ENCODE results near the gene TYRO3. TPM values are rescaled to one million over a fixed set of nuclear protein-coding genes. Genes with fewer than 3 reads are reported as not detected.
A peak's percentile ranks its signal among the peaks of the same experiment; 100 is the strongest.

Gene TYRO3
- total RNA-seq, 3 donors from 2014 or later = 2.2 to 2.9 (median 2.3) TPM

- DNase-seq (no peak), ATAC-seq (no peak)
- H3K36me3 Mint-ChIP-seq (ENCODE audit: insufficient read depth) = no peaks in the 10 kb centered on the region
- H3K4me3 Mint-ChIP-seq = no peak overlapping the region
- no peaks in the 10 kb centered on the region for H3K9me3 Mint-ChIP-seq
- H3K27me3 Mint-ChIP-seq (ENCODE audit: low read depth) = peaks cover 4% of the 10 kb centered on the region
- no peaks in the 10 kb centered on the region for H3K4me1 Mint-ChIP-seq (ENCODE audit: low read depth)
These were observed 36.1 kb downstream of the TYRO3 start for GRCh38 chr15:41594801-41595746.

GRCh38 chr15:41596972-41597371, 38.0 kb downstream of the TYRO3 start:
- Mint-ChIP-seq H3K4me1 (ENCODE audit: low read depth) (no peaks in the 10 kb centered on the region), H3K4me3 (no peak overlapping the region), H3K36me3 (ENCODE audit: insufficient read depth) (no peaks in the 10 kb centered on the region), H3K27me3 (ENCODE audit: low read depth) (peaks cover 1% of the 10 kb centered on the region), H3K9me3 (no peaks in the 10 kb centered on the region)
- ATAC-seq = no peak
- DNase-seq = no peak

- no peaks in the 10 kb centered on the region for H3K9me3 Mint-ChIP-seq
- DNase-seq = no peak
- H3K36me3 Mint-ChIP-seq (ENCODE audit: insufficient read depth) = no peaks in the 10 kb centered on the region
- no peak for ATAC-seq
- H3K4me3 Mint-ChIP-seq = no peak overlapping the region
- no peaks in the 10 kb centered on the region for H3K4me1 Mint-ChIP-seq (ENCODE audit: low read depth)
- H3K27me3 Mint-ChIP-seq (ENCODE audit: low read depth) = peaks cover 1% of the 10 kb centered on the region
These were observed 38.8 kb downstream of the TYRO3 start for GRCh38 chr15:41597787-41598186.

- Mint-ChIP-seq H3K36me3 (ENCODE audit: insufficient read depth) (no peaks in the 10 kb centered on the region), H3K9me3 (no peaks in the 10 kb centered on the region), H3K27me3 (ENCODE audit: low read depth) (peaks cover 5% of the 10 kb centered on the region), H3K4me1 (ENCODE audit: low read depth) (peaks cover 5% of the 10 kb centered on the region), H3K4me3 (no peak overlapping the region)
- DNase-seq = no peak
- no peak for ATAC-seq
These were observed 40.0 kb downstream of the TYRO3 start for GRCh38 chr15:41599061-41599460.

GRCh38 chr15:41603411-41603935, 44.5 kb downstream of the TYRO3 start:
- Mint-ChIP-seq H3K9me3 (no peaks in the 10 kb centered on the region), H3K27me3 (ENCODE audit: low read depth) (peaks cover 10% of the 10 kb centered on the region), H3K36me3 (ENCODE audit: insufficient read depth) (no peaks in the 10 kb centered on the region), H3K4me1 (ENCODE audit: low read depth) (peaks cover 10% of the 10 kb centered on the region), H3K4me3 (no peak overlapping the region)
- DNase-seq = no peak
- ATAC-seq = no peak

GRCh38 chr15:41603941-41604911, 45.2 kb downstream of the TYRO3 start:
- H3K4me1 Mint-ChIP-seq (ENCODE audit: low read depth) = peaks cover 10% of the 10 kb centered on the region

GRCh38 chr15:41605566-41605965, 46.6 kb downstream of the TYRO3 start:
- no peak for ATAC-seq
- Mint-ChIP-seq H3K4me3 (no peak overlapping the region), H3K36me3 (ENCODE audit: insufficient read depth) (no peaks in the 10 kb centered on the region), H3K27me3 (ENCODE audit: low read depth) (peaks cover 10% of the 10 kb centered on the region), H3K9me3 (no peaks in the 10 kb centered on the region), H3K4me1 (ENCODE audit: low read depth) (peaks cover 10% of the 10 kb centered on the region)
- no peak for DNase-seq

More at GRCh38 chr15:41603941-41604911, 45.2 kb downstream of the TYRO3 start:
- H3K27me3 Mint-ChIP-seq (ENCODE audit: low read depth) = peaks cover 10% of the 10 kb centered on the region
- peak overlapping the region; percentile 66 for H3K4me3 Mint-ChIP-seq
- DNase-seq = peak; percentile 55
- H3K9me3 Mint-ChIP-seq = no peaks in the 10 kb centered on the region
- H3K36me3 Mint-ChIP-seq (ENCODE audit: insufficient read depth) = no peaks in the 10 kb centered on the region
- ATAC-seq = peak; percentile 94

DNA sequence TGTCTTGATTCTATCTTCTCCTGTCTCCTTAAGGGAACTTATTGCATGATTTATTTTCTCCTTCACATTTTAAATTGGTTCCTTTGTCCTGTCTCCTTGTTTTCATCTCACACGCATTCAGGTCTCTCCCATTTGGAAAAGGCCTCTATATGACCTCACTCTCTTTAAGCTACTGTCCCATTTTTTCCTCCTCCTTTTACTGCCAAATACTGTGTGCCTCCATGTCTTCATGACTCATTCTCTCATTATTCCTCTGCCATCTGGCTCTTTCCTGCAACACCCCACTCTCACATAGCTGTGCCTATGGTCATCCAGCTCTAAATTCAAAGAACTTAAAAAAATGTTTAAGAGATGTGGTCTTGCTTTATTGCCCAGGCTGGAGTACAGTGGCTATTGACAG, 48.0 kb downstream of the TYRO3 start:
- no peak for DNase-seq

DNA sequence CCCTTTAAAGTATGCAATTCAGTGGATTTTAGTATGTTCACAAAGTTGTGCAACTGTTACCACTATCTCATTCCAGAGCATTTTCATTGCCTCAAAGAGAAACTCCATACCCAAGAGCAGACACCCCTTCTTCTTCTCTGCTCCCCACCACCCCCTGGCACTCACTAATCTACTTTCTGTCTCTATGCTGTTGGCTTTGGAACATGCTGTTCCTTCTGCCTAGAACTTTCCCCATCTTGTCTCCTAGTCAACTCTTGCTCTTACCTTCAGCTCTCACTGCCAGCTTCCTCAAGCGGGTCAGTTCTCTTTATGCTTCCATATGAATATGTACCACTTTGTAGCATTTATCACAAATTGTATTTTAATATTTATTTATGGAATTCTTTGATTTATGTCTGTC, 50.1 kb downstream of the TYRO3 start:
- Mint-ChIP-seq H3K4me3 (no peak overlapping the region), H3K27me3 (ENCODE audit: low read depth) (peaks cover 5% of the 10 kb centered on the region), H3K36me3 (ENCODE audit: insufficient read depth) (no peaks in the 10 kb centered on the region), H3K9me3 (no peaks in the 10 kb centered on the region), H3K4me1 (ENCODE audit: low read depth) (peaks cover 5% of the 10 kb centered on the region)
- no peak for ATAC-seq
- DNase-seq = no peak

More for the DNA sequence above, 48.0 kb downstream of the TYRO3 start:
- no peaks in the 10 kb centered on the region for H3K9me3 Mint-ChIP-seq
- peaks cover 10% of the 10 kb centered on the region for H3K27me3 Mint-ChIP-seq (ENCODE audit: low read depth)
- H3K4me1 Mint-ChIP-seq (ENCODE audit: low read depth) = peaks cover 10% of the 10 kb centered on the region
- no peaks in the 10 kb centered on the region for H3K36me3 Mint-ChIP-seq (ENCODE audit: insufficient read depth)
- H3K4me3 Mint-ChIP-seq = no peak overlapping the region
- no peak for ATAC-seq

- no peaks in the 10 kb centered on the region for H3K9me3 Mint-ChIP-seq
- ATAC-seq = no peak
- no peaks in the 10 kb centered on the region for H3K36me3 Mint-ChIP-seq (ENCODE audit: insufficient read depth)
- H3K4me1 Mint-ChIP-seq (ENCODE audit: low read depth) = no peaks in the 10 kb centered on the region
- no peak overlapping the region for H3K4me3 Mint-ChIP-seq
- no peak for DNase-seq
- peaks cover 5% of the 10 kb centered on the region for H3K27me3 Mint-ChIP-seq (ENCODE audit: low read depth)
These were observed 51.0 kb downstream of the TYRO3 start for GRCh38 chr15:41610048-41610447.

DNA sequence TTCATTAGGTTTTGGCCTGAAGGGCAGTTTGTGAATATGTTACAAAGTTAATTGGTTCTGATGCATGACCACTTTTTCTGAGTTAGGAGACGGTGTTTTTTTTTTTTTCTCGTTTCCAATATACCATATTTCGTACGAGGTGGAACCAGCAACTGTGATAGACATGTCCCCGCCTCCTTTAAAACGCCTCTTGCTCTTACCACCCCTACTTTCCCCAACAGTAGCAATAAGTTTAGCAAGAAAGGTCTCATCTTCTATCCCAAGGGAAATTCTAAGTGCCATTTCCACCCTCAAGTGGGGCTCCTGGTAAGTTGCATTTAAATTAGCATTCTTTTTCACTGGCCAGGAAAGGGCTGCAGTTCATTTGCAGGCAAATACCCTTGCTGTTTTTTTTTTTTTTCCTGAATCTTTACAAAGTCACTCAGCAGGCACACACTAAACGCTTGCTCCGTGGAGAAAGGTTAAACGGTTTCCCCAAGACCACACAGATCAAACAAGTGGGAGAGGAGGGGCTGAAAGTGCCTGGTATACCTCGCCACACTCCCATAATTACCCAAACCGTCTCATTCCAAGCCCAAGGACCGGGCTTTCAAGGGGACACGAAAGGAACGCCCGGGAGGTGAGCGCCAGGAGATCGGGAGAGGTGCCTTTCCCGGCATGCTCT, 61.7 kb downstream of the TYRO3 start:
- no peaks in the 10 kb centered on the region for H3K27me3 Mint-ChIP-seq (ENCODE audit: low read depth)
- DNase-seq = no peak
- peaks cover 10% of the 10 kb centered on the region for H3K4me1 Mint-ChIP-seq (ENCODE audit: low read depth)
- no peaks in the 10 kb centered on the region for H3K36me3 Mint-ChIP-seq (ENCODE audit: insufficient read depth)
- no peak for ATAC-seq
- H3K9me3 Mint-ChIP-seq = peaks cover 8% of the 10 kb centered on the region
- H3K4me3 Mint-ChIP-seq = peak overlapping the region; percentile 75

DNA sequence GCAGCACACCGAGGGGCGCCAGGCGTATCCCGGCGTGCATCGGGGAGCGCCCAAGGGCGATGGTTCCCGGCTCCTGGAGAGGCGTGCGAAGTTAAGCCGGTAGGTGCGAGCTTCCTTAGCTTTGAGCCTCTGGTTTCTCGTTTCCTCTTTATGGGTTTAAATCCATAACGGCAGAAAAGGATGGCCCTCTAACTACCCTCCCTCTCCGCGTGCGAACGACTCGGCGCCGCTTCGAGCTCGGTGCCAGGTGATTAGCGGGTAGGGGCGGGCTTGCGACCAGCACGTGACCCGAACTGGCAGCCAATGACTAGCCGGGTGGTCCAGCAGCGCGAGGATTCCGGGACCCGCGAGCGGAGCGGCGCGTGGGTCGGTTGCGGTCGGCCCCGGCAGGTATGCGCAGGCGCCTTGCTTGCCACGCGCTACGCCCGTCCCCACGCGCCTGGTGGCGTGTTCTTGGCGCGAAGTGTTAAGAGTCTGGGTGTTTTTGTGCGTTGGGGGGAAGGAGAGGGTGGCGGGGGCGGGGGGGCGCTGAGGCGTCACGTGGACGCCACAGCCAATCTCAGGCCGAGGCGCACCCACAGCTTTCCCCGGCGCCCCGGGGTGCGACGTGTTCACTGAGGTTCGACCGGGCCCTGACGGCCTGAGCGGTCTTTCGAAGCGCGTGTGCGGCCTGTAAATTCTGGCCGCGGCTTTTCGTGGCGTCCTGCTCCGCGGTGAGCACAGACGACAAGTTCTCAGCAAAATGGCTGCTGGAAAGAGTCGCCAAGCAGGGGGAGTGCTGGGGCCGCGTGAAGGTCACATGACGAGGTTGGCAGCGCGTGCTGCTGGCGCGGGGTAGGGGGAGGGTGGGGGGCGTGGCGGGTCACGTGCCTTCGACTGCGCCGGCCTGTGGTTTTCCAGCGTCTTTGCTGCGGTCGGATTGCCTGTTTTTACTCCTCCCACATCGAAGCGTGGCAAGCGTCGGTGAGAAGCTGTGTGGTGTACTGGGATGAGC, 62.5 kb downstream of the TYRO3 start:
- Mint-ChIP-seq H3K4me1 (ENCODE audit: low read depth) (peaks cover 10% of the 10 kb centered on the region), H3K4me3 (peak overlapping the region; percentile 75), H3K36me3 (ENCODE audit: insufficient read depth) (no peaks in the 10 kb centered on the region), H3K9me3 (peaks cover 8% of the 10 kb centered on the region), H3K27me3 (ENCODE audit: low read depth) (no peaks in the 10 kb centered on the region)
- peak; percentile 90 to 93 for ATAC-seq
- peak; percentile 81 for DNase-seq

DNA sequence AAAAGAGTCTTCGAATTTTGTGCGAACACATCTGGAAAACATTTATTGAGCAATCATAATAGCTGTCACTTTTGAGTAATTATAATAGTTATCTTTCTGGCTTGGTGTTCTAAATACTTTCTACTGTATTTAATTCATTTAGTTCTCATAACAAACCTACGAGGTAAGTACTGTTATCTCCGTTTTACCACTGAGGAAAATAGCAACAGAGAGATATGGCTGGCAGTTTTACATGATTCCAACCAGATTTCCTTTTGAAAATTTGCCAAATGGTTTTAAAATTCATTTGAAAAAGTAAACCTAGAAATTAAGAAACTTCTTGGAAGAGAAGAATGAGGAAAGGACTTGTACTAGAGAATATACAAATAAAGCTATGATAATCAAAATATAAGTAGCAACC, 63.9 kb downstream of the TYRO3 start:
- Mint-ChIP-seq H3K36me3 (ENCODE audit: insufficient read depth) (no peaks in the 10 kb centered on the region), H3K27me3 (ENCODE audit: low read depth) (no peaks in the 10 kb centered on the region), H3K4me3 (peak overlapping the region; percentile 29), H3K9me3 (peaks cover 4% of the 10 kb centered on the region), H3K4me1 (ENCODE audit: low read depth) (peaks cover 10% of the 10 kb centered on the region)
- DNase-seq = no peak
- ATAC-seq = no peak

Measured in activated T-cell treated with anti-CD3 and anti-CD28 coated beads, Interleukin-2, amount 50 U/mL, for 4 hours (primary cell).